SK-N-SH (cell line): ENCODE results near the gene BAZ1B.

Experiments
- CHD2 ChIP-seq: fragments of 150-350 bp; IDR thresholded peaks from 2 replicates; pipeline ENCODE4 v1.6.1; 2018; ENCODE audit warnings: low read length; ENCODE audit not compliant: partially characterized antibody
- EZH2phosphoT487 ChIP-seq: fragments of 200-600 bp; sonication (generic); IDR thresholded peaks from 2 replicates; pipeline ENCODE4 v1.6.1; 2017; ENCODE audit warnings: low read depth, mixed run types, mild to moderate bottlenecking, antibody characterized with exemption, moderate library complexity, borderline replicate concordance
- FOXJ3 ChIP-seq: sonication (generic); formaldehyde crosslinking; IDR thresholded peaks from 2 replicates; pipeline ENCODE4 v1.5.1; 2020; ENCODE audit warnings: mild to moderate bottlenecking, missing genetic modification reagents
- GABPA ChIP-seq: IDR thresholded peaks from 2 replicates; pipeline ENCODE4 v1.4.0; 2012; ENCODE audit warnings: low read depth, mild to moderate bottlenecking
- RAD21 ChIP-seq: IDR thresholded peaks from 2 replicates; pipeline ENCODE4 v1.6.1; 2012; ENCODE audit warnings: mild to moderate bottlenecking, low read length
- RXRA ChIP-seq: IDR thresholded peaks from 2 replicates; pipeline ENCODE4 v1.4.0; 2012; ENCODE audit warnings: low read depth, mild to moderate bottlenecking, borderline replicate concordance
- YY1 ChIP-seq: IDR thresholded peaks from 2 replicates; pipeline ENCODE4 v1.4.0; 2012; ENCODE audit warnings: low read depth, mild to moderate bottlenecking
- TF ChIP-seq, protein P1 (sequence below): fragments of 200-600 bp; sonication (generic); IDR thresholded peaks from 2 replicates; pipeline ENCODE4 v1.6.1; 2017; ENCODE audit warnings: antibody characterized with exemption, mild to moderate bottlenecking, moderate library complexity
- TF ChIP-seq, protein P2 (sequence below): fragments of 150-350 bp; IDR thresholded peaks from 2 replicates; pipeline ENCODE4 v1.6.1; 2017; ENCODE audit warnings: antibody characterized with exemption, low read length, low read depth, borderline replicate concordance
- TF ChIP-seq, protein P3 (sequence below): IDR thresholded peaks from 2 replicates; pipeline ENCODE4 v1.4.0; 2012; ENCODE audit warnings: low read depth, borderline replicate concordance

DNA sequence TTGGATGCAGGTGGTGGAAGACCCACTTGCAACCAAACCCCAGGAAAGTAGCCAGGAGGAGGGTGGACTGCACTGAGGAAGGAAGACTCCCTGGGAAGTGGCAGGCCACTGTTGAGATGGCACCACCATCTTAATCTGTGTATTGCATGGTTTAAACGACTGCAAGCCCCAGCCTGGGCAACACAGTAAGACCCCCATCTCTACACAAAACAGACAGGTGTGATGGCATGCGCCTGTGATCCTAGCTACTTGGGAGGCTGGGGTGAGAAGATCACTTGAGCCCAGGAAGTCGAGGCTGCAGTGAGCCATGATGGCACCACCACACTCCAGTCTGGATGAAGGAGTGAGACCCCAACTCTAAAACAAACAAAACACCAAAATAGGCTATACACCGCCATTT is 45.0 kb upstream of the BAZ1B start:
- TF ChIP-seq, protein P1, sequence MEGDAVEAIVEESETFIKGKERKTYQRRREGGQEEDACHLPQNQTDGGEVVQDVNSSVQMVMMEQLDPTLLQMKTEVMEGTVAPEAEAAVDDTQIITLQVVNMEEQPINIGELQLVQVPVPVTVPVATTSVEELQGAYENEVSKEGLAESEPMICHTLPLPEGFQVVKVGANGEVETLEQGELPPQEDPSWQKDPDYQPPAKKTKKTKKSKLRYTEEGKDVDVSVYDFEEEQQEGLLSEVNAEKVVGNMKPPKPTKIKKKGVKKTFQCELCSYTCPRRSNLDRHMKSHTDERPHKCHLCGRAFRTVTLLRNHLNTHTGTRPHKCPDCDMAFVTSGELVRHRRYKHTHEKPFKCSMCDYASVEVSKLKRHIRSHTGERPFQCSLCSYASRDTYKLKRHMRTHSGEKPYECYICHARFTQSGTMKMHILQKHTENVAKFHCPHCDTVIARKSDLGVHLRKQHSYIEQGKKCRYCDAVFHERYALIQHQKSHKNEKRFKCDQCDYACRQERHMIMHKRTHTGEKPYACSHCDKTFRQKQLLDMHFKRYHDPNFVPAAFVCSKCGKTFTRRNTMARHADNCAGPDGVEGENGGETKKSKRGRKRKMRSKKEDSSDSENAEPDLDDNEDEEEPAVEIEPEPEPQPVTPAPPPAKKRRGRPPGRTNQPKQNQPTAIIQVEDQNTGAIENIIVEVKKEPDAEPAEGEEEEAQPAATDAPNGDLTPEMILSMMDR: no peak
- no peak for TF ChIP-seq FOXJ3
- no peak for TF ChIP-seq RAD21
- no peak for TF ChIP-seq EZH2phosphoT487
- TF ChIP-seq GABPA: no peak
- TF ChIP-seq RXRA: no peak
- no peak for TF ChIP-seq YY1
- TF ChIP-seq, protein P2, sequence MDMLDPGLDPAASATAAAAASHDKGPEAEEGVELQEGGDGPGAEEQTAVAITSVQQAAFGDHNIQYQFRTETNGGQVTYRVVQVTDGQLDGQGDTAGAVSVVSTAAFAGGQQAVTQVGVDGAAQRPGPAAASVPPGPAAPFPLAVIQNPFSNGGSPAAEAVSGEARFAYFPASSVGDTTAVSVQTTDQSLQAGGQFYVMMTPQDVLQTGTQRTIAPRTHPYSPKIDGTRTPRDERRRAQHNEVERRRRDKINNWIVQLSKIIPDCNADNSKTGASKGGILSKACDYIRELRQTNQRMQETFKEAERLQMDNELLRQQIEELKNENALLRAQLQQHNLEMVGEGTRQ: no peak
- TF ChIP-seq, protein P3, sequence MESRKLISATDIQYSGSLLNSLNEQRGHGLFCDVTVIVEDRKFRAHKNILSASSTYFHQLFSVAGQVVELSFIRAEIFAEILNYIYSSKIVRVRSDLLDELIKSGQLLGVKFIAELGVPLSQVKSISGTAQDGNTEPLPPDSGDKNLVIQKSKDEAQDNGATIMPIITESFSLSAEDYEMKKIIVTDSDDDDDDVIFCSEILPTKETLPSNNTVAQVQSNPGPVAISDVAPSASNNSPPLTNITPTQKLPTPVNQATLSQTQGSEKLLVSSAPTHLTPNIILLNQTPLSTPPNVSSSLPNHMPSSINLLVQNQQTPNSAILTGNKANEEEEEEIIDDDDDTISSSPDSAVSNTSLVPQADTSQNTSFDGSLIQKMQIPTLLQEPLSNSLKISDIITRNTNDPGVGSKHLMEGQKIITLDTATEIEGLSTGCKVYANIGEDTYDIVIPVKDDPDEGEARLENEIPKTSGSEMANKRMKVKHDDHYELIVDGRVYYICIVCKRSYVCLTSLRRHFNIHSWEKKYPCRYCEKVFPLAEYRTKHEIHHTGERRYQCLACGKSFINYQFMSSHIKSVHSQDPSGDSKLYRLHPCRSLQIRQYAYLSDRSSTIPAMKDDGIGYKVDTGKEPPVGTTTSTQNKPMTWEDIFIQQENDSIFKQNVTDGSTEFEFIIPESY: no peak
- TF ChIP-seq CHD2: no peak
